HG03432 (cell line): Measurements from ENCODE around the gene EMC10.

Experiments
- ATAC-seq: cut with Tn5 transposase; IDR thresholded peaks from one replicate; pipeline ENCODE4 v1.9.1; 2021; ENCODE audit warnings: mild to moderate bottlenecking, moderate library complexity; ENCODE audit not compliant: unreplicated experiment

The EMC10 gene

DNA sequence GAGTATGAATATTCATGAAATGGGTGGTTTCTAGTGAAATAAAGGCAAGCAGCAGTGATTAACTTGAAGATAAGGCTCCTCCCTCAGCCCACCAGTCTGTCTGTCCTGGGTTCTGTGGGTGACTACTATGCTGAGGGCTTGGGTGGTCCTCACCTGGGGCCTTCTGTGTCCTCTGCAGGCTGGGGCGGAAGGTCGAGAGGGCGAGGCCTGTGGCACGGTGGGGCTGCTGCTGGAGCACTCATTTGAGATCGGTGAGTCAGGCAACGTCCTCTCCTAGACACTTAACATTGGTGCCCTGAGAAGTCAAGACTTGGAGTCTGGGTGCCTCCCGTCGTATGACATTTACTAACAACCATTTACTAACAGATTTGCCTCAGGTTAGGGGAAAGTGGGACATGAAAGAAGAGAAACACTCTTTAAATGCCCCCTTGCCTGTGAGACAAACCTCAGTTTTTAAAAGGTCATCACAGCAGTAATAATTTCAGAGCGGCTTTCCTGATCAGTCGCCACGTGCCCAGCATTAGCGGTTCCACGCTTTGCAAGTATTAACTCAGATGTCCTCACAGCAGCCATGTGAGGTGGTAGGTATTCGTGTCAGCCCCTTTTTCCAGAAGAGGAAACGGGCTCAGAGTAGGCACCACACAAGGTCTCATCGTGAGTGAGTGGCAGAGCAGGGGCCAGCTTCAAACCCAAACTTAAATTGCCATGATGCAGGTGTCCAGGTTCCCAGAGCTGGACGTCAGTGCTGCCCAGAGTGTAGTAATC is 1.6 kb downstream of the EMC10 start:
- no peak for ATAC-seq

DNA sequence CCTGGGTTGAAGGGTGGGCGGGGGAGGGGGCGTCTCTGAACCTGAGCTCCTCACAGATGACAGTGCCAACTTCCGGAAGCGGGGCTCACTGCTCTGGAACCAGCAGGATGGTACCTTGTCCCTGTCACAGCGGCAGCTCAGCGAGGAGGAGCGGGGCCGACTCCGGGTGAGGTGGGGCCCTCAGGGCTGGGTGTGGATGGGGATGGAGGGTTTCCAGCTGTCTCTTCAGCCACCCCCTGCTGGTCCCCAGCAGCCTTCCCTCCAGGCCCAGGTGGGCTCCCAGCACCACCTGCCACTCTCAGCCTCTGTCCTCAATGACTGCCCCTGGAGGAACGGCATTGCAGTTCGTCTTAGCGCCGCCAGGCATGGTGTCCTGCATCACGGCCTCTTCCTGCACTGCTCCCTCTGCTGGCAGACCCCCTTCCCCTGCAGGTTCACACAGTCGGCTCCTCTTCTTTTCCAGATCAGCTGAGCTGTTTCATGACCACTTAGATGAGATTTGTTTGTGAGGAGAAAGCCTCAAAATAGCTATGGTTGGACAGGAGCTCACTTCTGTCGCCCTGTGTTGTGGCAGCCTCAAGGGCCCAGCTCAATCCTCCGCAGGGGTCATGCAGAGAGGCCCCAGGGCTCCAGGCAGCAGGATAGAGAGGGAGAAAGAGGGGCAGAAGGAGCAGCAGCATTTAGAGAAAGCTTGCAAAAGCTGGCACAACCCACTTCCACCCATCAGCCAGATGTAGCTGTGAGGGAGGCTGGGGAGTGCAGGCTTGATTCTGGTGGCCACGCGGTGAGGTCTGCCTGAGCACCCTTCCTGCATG is 2.8 kb downstream of the EMC10 start:
- ATAC-seq: no peak

DNA sequence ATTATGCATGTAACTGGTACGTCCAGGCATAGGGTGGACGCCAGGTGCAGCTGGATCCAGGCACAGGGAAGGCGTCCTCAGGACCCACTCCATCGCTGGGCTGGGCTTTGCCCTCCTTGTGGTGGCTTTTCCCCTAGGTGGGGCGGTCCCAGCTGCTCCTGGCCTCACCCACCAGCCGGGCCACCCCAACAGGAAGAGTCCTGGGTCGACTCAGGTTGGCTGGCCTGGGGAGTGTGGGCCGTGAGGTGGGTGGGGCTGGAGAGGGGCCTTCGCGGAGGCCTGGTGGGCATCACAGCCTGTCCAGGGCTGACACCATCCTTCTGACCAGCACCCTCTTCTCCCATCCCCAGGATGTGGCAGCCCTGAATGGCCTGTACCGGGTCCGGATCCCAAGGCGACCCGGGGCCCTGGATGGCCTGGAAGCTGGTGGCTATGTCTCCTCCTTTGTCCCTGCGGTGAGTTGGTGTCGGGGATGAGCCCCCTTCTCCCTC is 3.5 kb downstream of the EMC10 start:
- no peak for ATAC-seq

DNA sequence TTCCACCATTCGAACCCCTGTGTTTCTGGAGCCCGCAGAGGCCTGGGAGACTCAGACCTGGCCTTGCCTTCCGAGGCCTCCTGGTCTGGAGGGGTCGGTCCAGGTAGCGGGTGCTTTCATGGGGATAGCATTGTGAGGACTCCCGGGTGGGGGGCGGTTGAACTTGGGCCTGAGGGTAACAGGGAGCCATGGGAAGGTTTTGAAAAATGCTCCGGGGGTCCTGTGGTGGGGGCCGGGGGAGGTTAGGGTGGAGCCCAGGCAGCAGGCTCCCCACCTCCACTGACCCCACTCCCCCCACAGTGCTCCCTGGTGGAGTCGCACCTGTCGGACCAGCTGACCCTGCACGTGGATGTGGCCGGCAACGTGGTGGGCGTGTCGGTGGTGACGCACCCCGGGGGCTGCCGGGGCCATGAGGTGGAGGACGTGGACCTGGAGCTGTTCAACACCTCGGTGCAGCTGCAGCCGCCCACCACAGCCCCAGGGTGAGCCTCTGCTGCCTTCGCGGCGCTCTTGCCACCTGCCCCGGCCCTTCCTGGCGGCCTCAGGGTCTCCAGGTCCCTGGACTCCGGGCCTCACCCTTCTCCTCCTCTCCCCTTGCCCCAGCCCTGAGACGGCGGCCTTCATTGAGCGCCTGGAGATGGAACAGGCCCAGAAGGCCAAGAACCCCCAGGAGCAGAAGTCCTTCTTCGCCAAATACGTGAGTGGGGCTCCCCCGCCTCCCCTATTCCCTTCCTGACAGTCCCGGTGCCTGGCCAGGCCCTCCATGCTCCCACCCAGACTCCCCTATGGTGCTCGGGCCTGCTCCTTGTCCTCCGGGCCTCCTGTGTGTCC is 4.2 kb downstream of the EMC10 start:
- ATAC-seq: no peak

DNA sequence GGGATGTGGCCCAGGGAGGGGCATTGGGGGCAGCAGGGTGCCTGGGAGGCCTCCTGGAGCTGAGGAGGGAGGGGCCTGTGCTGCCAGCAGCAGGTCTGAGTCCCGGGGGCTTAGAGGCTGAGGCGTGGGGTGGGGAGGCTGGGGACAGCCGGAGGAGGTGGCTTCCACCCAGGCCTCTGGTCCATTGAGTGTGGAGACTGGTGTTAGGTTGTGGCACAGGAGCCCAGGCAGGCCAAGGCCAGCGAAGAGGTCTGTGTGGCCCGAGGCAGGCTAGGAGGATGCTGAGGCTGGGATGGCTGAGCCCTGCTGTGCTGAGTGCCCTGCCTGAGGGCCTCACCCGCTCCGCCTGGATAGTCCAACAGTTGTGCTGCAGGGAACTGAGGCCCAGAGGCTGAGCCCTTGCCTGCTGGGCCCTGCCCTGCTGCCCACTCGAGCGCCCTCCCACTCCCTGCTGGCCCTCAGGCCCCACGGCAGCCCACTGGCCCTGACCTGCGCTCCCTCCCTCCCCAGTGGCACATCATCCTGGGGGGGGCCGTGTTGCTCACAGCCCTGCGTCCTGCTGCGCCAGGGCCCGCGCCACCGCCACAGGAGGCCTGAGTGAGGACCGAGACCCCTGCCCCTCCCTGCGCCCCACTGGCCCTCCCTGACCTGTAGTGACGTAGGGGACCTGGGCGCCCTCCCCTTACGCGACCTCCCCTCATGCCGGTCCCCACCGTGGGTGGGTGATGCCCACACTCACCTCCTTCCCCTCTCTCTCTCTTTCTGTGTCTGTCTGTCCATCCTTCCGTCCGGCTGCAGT is 5.2 kb downstream of the EMC10 start:
- ATAC-seq: no peak

DNA sequence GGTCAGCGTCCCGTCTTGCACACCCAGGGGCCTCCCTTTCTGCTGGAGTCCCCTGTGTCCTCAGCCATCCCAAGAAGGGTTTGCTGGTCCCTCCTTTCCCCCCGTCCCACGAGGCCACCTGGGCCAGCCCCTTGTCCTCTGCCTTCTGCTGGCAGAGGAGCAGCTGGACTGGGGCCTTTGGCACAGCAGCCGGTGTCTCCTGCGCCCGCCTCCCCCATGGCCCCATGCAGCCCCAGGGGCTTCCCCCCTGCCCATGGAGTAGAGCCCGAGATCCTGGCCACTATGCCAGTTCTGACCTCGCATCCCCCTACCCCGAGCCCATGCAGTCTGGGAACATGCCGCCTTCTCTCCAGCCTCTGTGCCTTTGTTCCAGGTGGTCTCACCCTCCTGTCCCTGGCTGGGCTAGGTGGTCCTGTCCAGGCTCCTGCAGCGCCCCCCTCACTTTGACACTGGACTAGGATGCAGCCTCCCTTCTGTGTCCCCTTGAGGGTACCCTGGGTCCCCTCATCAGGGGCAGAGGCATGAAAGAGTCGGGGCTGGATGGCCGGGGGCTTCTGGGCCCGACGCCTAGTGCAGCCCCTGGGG is 6.1 kb downstream of the EMC10 start:
- no peak for ATAC-seq

DNA sequence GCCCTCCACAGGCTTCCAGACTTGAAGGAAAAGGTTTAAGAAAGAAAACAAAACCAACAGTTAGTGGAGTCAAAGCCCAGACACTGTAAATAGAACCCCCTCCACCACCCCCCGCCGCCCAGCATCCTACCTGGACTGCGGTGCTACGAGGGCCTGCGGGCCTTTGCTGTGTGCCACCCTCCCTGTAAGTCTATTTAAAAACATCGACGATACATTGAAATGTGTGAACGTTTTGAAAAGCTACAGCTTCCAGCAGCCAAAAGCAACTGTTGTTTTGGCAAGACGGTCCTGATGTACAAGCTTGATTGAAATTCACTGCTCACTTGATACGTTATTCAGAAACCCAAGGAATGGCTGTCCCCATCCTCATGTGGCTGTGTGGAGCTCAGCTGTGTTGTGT is 6.6 kb downstream of the EMC10 start:
- ATAC-seq: no peak

DNA sequence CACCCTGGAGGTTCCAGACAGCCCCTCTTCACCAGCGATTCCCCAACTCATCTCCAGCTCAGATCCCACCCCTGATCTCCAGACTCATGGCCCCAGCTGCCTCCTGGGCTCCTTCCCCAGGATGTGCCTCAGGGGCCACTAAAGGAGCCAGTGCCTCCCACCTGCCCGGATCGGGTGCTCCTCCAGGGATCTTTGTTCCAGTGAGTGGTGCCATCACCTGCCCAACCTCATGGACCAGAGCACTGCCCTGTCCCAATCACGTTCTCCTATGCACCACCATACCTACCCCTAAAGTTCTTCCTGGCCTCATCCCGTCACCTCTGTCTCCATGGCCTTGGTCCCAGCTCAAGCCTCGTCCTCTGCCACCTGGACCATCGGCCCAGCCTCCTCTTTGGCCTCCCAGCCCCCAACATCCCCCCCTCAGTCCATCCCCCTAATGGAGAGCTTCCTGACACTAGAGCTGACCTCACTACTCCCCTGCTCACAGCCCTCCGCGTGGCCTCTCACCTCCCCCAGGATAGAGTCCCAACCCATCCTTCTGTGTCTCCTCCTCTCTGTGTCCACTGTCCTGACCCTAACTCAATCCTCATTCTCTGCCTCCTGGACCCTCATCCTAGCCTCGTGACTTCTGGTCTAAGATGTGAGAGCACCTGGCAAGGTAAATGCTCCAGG is 9.1 kb downstream of the EMC10 start:
- no peak for ATAC-seq

DNA sequence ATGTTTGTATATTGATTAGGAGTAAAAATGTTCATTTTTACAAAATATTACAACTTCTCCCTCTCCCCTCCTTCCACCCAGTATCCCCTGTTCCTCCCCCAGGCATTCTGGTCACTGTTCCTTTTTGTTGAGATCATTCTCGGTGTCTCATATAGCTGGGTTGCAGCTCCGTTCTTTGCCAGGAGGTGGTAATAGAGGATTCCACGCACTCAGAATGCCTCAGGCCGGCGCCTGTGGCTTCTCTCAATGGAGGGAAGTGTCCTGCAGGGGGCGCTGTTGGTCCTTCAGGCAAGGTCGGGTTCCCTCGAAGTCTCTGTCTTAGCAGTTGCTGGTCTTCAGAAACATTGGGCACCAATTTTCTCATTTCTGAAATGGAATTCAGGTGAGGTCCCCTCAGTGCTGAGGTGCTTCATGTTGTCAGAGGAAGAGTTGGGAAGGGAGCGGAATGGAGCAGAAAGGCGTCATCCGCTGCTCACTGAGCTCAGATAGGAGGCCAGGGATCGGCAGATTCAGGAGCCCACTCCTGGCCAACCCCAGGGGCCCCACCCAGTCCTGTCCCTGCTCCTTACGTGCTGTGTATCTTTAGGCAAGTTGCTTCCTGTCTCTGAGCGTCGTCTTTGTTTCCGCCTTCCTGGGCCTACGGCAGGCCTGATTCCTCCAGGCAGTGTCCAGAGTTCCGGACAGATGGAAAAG is 10.7 kb downstream of the EMC10 start:
- no peak for ATAC-seq

DNA sequence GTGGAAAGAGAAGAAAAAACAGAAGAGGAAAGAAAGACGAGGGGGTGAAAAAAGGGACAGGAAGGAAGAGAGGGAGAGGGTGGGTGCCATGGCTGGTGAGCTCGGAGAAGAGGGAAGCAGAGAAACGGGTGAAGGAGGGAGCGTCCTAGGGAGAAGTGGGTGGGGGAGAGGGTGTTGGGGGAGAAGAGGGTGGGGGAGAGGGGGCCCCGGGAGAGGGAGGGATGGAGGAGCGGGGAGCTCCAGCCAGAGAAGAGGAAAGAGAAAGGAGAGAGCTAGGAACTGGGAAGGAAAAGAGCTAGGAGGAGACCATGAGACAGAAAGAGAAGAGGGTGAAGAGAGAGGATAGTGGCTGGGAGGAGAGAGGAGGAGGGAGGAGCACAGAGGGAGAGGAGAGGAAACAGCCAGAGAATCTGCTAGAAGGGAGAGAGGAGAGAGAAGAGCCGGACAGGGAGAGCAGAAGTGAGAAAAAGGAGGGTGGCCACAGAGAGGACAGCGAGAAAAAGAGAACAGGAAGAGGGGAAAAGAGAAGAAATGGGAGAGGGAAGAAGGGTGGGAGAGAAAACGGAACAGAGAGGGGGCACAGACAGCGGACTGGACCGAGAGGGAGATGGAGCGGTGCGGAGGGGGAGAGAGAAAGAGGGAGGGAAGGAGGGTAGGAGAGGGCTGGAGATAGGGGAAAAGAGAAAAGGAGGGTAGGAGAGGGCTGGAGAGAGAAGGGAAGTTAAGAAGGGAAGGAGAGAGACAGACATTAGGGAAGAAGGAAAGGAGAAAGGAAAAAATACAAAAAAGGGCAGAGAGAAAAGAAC is 12.3 kb downstream of the EMC10 start:
- ATAC-seq: no peak

DNA sequence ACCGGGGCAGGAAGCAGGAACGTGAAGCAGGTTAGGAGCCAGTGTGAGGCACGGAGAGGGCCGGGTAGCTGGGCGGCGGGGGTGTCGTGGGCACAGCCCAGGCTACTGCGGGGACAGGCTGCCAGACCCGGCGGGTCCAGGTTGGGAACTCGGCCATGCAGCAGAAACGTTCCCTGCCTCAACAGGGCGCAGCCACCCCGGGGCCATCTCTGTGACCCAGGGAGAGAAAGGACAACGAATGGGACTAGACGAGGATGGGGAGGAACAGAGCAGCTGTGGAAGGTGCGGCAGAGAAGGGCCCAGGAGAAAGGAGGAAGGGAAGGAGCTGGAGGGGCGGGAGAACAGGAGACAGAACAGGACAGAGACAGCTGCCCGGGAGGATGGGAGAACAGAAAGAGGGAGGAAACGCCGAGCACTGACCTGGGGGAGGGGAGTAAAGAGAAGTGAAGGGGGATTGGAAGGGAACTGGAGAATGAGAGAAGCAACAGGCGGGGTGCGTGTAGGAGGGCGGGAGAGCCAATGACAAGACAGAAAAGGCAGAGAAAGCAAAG is 13.2 kb downstream of the EMC10 start:
- ATAC-seq: no peak

DNA sequence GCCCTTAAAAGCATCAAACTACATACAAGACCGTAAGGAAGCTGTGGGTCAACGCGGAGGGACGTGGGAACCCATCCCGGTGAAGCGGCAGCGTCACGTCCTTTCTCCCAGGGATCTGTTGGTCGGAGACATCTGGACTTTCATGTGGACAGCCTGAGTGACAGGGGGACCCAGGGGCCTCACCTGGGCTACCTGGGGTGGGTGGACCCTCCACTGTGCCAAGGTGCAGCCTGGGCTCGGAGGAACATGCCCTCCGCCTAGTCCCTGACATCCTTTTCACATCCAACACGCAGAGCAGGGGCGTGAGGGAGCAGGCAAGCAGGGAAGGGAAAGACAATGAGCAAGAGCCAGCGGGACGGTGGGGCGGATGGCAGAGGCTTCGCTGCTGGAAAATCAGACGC is 14.1 kb downstream of the EMC10 start:
- no peak for ATAC-seq

DNA sequence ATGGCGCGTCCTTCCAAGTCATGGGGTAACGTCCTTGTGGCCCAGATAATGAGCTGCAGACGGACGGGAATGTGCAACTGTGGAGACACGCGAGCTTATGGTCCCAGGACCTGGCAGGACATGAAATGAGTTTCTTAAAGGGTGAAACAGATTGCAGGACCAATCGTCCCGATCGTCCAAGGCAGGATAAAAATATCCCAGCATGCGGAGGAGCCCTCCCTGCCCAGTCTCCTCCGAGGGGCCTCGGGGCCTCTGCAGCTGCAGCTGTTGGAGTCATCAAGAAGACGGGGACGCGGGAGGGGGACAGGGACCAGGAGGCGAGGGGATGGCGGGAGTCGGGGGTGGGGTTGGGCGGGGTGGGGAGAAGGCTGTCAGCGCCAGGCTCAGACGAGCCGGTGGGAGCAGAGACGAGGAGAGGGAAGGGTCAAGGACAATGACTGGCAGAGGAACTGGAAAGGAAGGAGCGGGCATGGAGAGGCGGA is 14.7 kb downstream of the EMC10 start:
- ATAC-seq: no peak

DNA sequence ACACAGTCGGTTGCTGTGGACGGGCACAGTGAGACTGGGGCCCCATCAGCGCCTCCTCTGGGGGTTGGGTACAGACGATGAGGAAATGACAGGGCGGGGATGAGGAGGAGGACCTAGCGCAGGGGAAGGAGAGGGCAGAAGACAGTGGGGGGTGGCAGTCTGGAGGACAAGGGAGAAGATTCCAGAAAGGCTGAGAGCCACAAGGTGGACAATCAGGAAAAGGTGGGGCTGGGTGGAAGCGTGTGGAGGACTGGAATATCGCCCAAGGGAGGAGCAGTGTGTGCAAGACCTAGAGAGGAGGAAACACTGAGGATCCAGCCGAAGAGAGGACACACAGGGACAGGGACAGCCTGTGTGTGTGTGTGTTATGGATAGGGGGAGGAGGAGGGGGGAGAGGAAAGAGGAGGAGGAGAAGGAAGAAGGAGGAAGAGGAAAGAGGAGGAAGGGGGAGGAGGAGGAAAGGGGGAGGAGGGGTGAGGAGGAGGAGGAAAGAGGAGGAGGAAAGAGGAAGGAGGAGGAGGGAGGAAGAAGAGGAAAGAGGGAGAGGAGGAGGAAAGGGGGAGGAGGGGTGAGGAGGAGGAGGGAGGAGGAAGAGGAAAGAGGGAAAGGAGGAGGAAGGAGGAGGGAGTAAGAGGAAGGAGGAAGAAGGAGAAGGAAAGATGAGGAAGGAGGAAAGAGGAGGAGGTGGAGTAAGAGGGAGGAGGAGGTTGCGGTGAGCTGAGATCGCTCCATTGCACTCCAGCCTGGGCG is 16.2 kb downstream of the EMC10 start:
- no peak for ATAC-seq

DNA sequence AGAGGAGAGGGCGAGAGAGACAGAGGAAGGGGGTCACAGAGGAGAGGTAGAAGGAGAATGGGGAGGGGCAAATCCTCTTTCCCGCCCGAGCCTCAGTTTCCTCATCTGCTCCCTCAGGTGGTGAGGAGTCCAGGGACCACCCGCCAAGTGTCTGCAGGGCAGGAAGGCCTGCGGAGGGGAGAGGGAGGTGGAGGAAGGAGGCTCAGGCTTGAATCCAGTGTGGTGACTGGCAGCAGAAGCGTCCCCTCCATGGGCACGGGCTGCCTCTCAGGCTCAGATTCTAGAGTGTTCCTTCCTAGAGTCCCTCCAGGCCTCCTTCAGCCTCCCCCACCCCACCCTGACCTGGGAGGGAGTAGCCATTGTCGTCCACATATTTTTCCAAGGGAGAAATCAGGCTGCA is 16.9 kb downstream of the EMC10 start:
- no peak for ATAC-seq

DNA sequence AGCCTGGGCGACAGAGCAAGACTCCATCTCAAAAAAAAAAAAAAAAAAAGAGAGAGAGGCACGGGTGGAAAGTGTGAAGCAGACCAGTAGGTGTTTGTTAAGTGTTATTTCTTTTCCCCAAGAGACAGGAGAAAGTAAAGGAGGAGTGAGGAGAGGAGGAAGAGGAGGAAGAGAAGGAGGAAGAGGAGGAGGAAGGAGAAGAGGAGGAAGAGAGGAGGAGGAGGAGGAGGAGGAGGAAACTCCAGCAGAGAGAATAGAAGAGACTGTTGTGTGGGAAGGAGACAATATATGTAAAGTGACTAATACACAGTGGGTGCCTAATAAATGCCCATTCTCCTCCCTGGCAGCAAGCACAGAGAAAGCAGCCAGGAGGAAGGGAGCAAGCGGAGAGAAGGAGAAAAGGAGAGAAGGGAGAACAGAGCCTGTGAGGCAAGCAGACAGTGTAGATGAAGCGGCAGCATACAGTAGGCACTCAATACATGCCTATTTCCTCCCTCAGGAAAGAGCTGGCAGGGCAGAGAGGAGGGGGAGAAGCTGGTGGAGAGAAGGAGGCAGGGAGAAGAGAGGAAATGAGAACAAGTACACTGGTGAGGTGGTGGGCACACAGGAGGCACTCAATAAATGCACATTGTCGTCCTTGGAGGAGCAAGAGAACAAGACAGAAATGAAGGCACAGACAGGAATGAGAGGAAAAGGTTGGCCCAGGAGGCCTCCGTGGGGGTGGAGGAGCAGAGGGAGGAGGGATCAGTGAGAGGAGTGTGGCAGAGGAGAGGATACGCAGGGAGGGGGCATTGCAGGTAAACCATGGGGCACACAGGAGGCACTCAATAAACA is 18.1 kb downstream of the EMC10 start:
- ATAC-seq: no peak
